H9 (cell line): ENCODE results near the gene CNBD2. TPM values are rescaled to one million over a fixed set of nuclear protein-coding genes. Genes with fewer than 3 reads are reported as not detected.

ENCODE experiments used
- DNase-seq: peaks from one replicate; pipeline ENCODE4 v3.0.0-alpha.2; 2017
- H2AFZ ChIP-seq: one replicate; pipeline ENCODE4 v1.6.1; 2013; ENCODE audit warnings: mild to moderate bottlenecking, low read length, control low read depth, moderate library complexity
- H2AK5ac ChIP-seq: 2 replicates; pipeline ENCODE4 v1.6.1; 2013; ENCODE audit warnings: low read length, control low read depth, mixed read lengths; ENCODE audit not compliant: insufficient read length
- H2BK120ac ChIP-seq: one replicate; pipeline ENCODE4 v1.6.1; 2013; ENCODE audit warnings: low read depth, mild to moderate bottlenecking, low read length, control low read depth, inconsistent platforms; ENCODE audit not compliant: poor library complexity, severe bottlenecking
- H2BK12ac ChIP-seq: 2 replicates; pipeline ENCODE4 v1.6.1; 2013; ENCODE audit warnings: low read length, control low read depth, mixed read lengths, low read depth; ENCODE audit not compliant: insufficient read length
- H2BK15ac ChIP-seq: 2 replicates; pipeline ENCODE4 v1.6.1; 2013; ENCODE audit warnings: low read depth, low read length, control low read depth
- H2BK20ac ChIP-seq: one replicate; pipeline ENCODE4 v1.6.1; 2013; ENCODE audit warnings: low read depth, mild to moderate bottlenecking, low read length, control low read depth, inconsistent platforms; ENCODE audit not compliant: poor library complexity, severe bottlenecking
- H2BK5ac ChIP-seq: 2 replicates; pipeline ENCODE4 v1.6.1; 2013; ENCODE audit warnings: low read length, control low read depth, mixed read lengths; ENCODE audit not compliant: insufficient read length
- H3K14ac ChIP-seq: 2 replicates; pipeline ENCODE4 v1.6.1; 2013; ENCODE audit warnings: low read length, control low read depth; ENCODE audit not compliant: insufficient read depth
- H3K18ac ChIP-seq: 2 replicates; pipeline ENCODE4 v1.6.1; 2013; ENCODE audit warnings: low read depth, mild to moderate bottlenecking, mixed read lengths, low read length, control low read depth; ENCODE audit not compliant: insufficient read length
- H3K23ac ChIP-seq: 2 replicates; pipeline ENCODE4 v1.6.1; 2013; ENCODE audit warnings: low read length, control low read depth, mixed read lengths, low read depth; ENCODE audit not compliant: insufficient read length
- H3K23me2 ChIP-seq: 2 replicates; pipeline ENCODE4 v1.6.1; 2013; ENCODE audit warnings: low read depth, mild to moderate bottlenecking, mixed read lengths, low read length, control low read depth; ENCODE audit not compliant: insufficient read length, poor library complexity, severe bottlenecking
- H3K27ac ChIP-seq: 2 replicates; pipeline ENCODE4 v1.5.1; 2013; ENCODE audit warnings: low read length, control low read depth, mixed read lengths, low read depth; ENCODE audit not compliant: insufficient read length
- H3K27me3 ChIP-seq: 2 replicates; pipeline ENCODE4 v1.6.1; 2013; ENCODE audit warnings: low read length, control low read depth, inconsistent platforms; ENCODE audit not compliant: insufficient read depth
- H3K4ac ChIP-seq: 2 replicates; pipeline ENCODE4 v1.6.1; 2013; ENCODE audit warnings: low read depth, mild to moderate bottlenecking, control low read depth, inconsistent platforms, low read length, moderate library complexity
- H3K4me1 ChIP-seq: 2 replicates; pipeline ENCODE4 v1.6.1; 2013; ENCODE audit warnings: low read length, control low read depth, inconsistent platforms; ENCODE audit not compliant: insufficient read depth
- H3K4me2 ChIP-seq: 2 replicates; pipeline ENCODE4 v1.6.1; 2013; ENCODE audit warnings: low read length, control low read depth, mixed read lengths; ENCODE audit not compliant: insufficient read length, insufficient read depth
- H3K56ac ChIP-seq: 2 replicates; pipeline ENCODE4 v1.6.1; 2013; ENCODE audit warnings: low read depth, mild to moderate bottlenecking, mixed read lengths, low read length, control low read depth; ENCODE audit not compliant: insufficient read length
- H3K79me1 ChIP-seq: 2 replicates; pipeline ENCODE4 v1.6.1; 2013; ENCODE audit warnings: low read depth, mild to moderate bottlenecking, moderate library complexity, low read length, control low read depth, inconsistent platforms; ENCODE audit not compliant: insufficient read depth, poor library complexity, severe bottlenecking
- H3K79me2 ChIP-seq: 2 replicates; pipeline ENCODE4 v1.6.1; 2013; ENCODE audit warnings: low read length, control low read depth, inconsistent platforms; ENCODE audit not compliant: insufficient read depth
- H3K9ac ChIP-seq: 2 replicates; pipeline ENCODE4 v1.6.1; 2013; ENCODE audit warnings: low read length, control low read depth, mixed read lengths; ENCODE audit not compliant: insufficient read length; ENCODE audit errors: extremely low read depth
- H3K9me3 ChIP-seq: one replicate; pipeline ENCODE4 v1.6.1; 2013; ENCODE audit warnings: low read depth, low read length, inconsistent platforms; ENCODE audit not compliant: control insufficient read depth
- H3T11ph ChIP-seq: one replicate; pipeline ENCODE4 v1.6.1; 2013; ENCODE audit warnings: mild to moderate bottlenecking, low read length, control low read depth, inconsistent platforms
- H4K20me1 ChIP-seq: one replicate; pipeline ENCODE4 v1.6.1; 2013; ENCODE audit not compliant: control insufficient read depth, insufficient read length, insufficient read depth
- H4K5ac ChIP-seq: 2 replicates; pipeline ENCODE4 v1.6.1; 2013; ENCODE audit warnings: low read depth, mild to moderate bottlenecking, mixed read lengths, low read length, control low read depth; ENCODE audit not compliant: insufficient read length
- H4K8ac ChIP-seq: replicated peaks from 2 replicates; pipeline ENCODE4 v1.6.1; 2013; ENCODE audit warnings: low read length, control low read depth, mixed read lengths, low read depth; ENCODE audit not compliant: insufficient read length
- H4K91ac ChIP-seq: 2 replicates; pipeline ENCODE4 v1.6.1; 2013; ENCODE audit warnings: low read depth, mild to moderate bottlenecking, moderate library complexity, mixed read lengths, low read length, control low read depth; ENCODE audit not compliant: insufficient read length
- H3K27ac Mint-ChIP-seq, 3 experiments: 2 replicates in 2 of 3; 3 replicates in 1 of 3; pipeline ENCODE4 v1.8.0; 2020 to 2021; ENCODE audit warnings: mixed read lengths in 3 of 3, mild to moderate bottlenecking in 1 of 3, moderate library complexity in 1 of 3
- H3K27me3 Mint-ChIP-seq: 2 replicates; pipeline ENCODE4 v1.8.0; 2021; ENCODE audit warnings: low read depth, mild to moderate bottlenecking, moderate library complexity, mixed read lengths
- H3K36me3 Mint-ChIP-seq, 3 experiments: 2 replicates in 2 of 3; 3 replicates in 1 of 3; pipeline ENCODE4 v1.8.0; 2020 to 2021; ENCODE audit warnings: low read depth in 3 of 3, mixed read lengths in 3 of 3; ENCODE audit not compliant: insufficient read depth in 1 of 3
- H3K4me1 Mint-ChIP-seq, 2 experiments: 2 replicates each; pipeline ENCODE4 v1.8.0; 2020; ENCODE audit warnings: mixed read lengths in 2 of 2
- H3K4me3 Mint-ChIP-seq, 2 experiments: 2 replicates in 1 of 2; 3 replicates in 1 of 2; pipeline ENCODE4 v1.8.0; 2020 to 2021; ENCODE audit warnings: mild to moderate bottlenecking in 2 of 2, mixed read lengths in 2 of 2, moderate library complexity in 1 of 2
- H3K9me3 Mint-ChIP-seq, 2 experiments: 2 replicates in 1 of 2; 3 replicates in 1 of 2; pipeline ENCODE4 v1.8.0; 2020; ENCODE audit warnings: mild to moderate bottlenecking in 2 of 2, mixed read lengths in 2 of 2, moderate library complexity in 1 of 2
- WGBS: extraction: QIAGEN DNeasy Blood & Tissue Kit; methylation state at CpG from one replicate; pipeline ENCODE4 v1.1.7; 2013; ENCODE audit warnings: missing lambda C conversion rate, low lambda C conversion rate, mixed read lengths; ENCODE audit not compliant: insufficient read length; ENCODE audit errors: extremely low coverage; 5-methylcytosine and 5-hydroxymethylcytosine counted together
- total RNA-seq: library from RNA; stranded (reverse); gene quantifications from 2 replicates; pipeline ENCODE4 v1.2.1, GENCODE V29; 2021
- TF ChIP-seq, protein P1 (sequence below): fragments of 200-600 bp; sonication (generic); conservative IDR thresholded peaks from 3 replicates; pipeline ENCODE4 v1.8.0; 2021; ENCODE audit warnings: antibody characterized with exemption, mild to moderate bottlenecking

The CNBD2 gene
- total RNA-seq, 1 experiment from 2014 or later: 3.1 TPM

GRCh38 chr20:36040571-36040970 is 72.2 kb downstream of the CNBD2 start:
- Histone ChIP-seq H2AFZ (no peak overlapping the region), H3K23ac (no peak overlapping the region), H4K91ac (no peak overlapping the region), H3K4ac (no peak overlapping the region), H3K56ac (no peak overlapping the region), H2BK20ac (no peak overlapping the region), H2BK15ac (no peak overlapping the region), H2BK5ac (no peak overlapping the region), H3K27me3 (no peaks in the 10 kb centered on the region), H3K79me1 (no peaks in the 10 kb centered on the region), H3K23me2 (no peaks in the 10 kb centered on the region), H3T11ph (no peak overlapping the region), H3K4me1 (no peaks in the 10 kb centered on the region), H4K5ac (no peak overlapping the region), H3K9ac (no peak overlapping the region), H3K27ac (no peak overlapping the region), H4K20me1 (no peaks in the 10 kb centered on the region), H2AK5ac (no peak overlapping the region), H3K79me2 (no peaks in the 10 kb centered on the region), H3K14ac (no peak overlapping the region), H2BK120ac (no peak overlapping the region), H4K8ac (no peak overlapping the region), H2BK12ac (no peak overlapping the region), H3K4me2 (no peak overlapping the region), H3K9me3 (no peaks in the 10 kb centered on the region), H3K18ac (no peak overlapping the region)
- no peak for DNase-seq
- TF ChIP-seq, protein P1, sequence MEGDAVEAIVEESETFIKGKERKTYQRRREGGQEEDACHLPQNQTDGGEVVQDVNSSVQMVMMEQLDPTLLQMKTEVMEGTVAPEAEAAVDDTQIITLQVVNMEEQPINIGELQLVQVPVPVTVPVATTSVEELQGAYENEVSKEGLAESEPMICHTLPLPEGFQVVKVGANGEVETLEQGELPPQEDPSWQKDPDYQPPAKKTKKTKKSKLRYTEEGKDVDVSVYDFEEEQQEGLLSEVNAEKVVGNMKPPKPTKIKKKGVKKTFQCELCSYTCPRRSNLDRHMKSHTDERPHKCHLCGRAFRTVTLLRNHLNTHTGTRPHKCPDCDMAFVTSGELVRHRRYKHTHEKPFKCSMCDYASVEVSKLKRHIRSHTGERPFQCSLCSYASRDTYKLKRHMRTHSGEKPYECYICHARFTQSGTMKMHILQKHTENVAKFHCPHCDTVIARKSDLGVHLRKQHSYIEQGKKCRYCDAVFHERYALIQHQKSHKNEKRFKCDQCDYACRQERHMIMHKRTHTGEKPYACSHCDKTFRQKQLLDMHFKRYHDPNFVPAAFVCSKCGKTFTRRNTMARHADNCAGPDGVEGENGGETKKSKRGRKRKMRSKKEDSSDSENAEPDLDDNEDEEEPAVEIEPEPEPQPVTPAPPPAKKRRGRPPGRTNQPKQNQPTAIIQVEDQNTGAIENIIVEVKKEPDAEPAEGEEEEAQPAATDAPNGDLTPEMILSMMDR: no peak
- Mint-ChIP-seq H3K27me3 (no peaks in the 10 kb centered on the region; the same call in 1 of the 2 replicates), H3K36me3 (peaks cover 0 to 3% (median 0%) of the 10 kb centered on the region in 3 experiments; a peak in 2 of 7 replicates), H3K9me3 (no peaks in the 10 kb centered on the region), H3K4me3 (no peak overlapping the region), H3K4me1 (peaks cover 0 to 2% of the 10 kb centered on the region in 2 experiments; a peak in 2 of 4 replicates), H3K27ac (no peak overlapping the region)
- no CpG with 5 or more reads among the region's 5 CpGs for WGBS
